Kidney glomerular epithelial cell (primary cell): ENCODE measurements around the gene ETHE1.
A peak's percentile ranks its signal among the peaks of the same experiment; 100 is the strongest.

Experiments
- DNase-seq: peaks from one replicate; lab custom pipeline; 2025; lab: John Stamatoyannopoulos, UW

ETHE1 gene

GRCh38 chr19:43526884-43527859 lies at the start of gene ETHE1:
ETHE1 (minus strand) TSS chr19:43527201; CDS start chr19:43527177, 24 bp downstream.
- peak; percentile 63 for DNase-seq

GRCh38 chr19:43575955-43576878 lies 49.2 kb upstream of the ETHE1 start:
- no peak for DNase-seq

- peak; percentile 96 for DNase-seq
Observed at GRCh38 chr19:43575156-43575950, 48.4 kb upstream of the ETHE1 start, which contains the start of the genes PINLYP and XRCC1. PINLYP (plus strand) TSS chr19:43575801; CDS start chr19:43577192, 1,391 bp downstream. XRCC1 (minus strand) TSS chr19:43575527; CDS start chr19:43575458, 69 bp downstream.

DNA sequence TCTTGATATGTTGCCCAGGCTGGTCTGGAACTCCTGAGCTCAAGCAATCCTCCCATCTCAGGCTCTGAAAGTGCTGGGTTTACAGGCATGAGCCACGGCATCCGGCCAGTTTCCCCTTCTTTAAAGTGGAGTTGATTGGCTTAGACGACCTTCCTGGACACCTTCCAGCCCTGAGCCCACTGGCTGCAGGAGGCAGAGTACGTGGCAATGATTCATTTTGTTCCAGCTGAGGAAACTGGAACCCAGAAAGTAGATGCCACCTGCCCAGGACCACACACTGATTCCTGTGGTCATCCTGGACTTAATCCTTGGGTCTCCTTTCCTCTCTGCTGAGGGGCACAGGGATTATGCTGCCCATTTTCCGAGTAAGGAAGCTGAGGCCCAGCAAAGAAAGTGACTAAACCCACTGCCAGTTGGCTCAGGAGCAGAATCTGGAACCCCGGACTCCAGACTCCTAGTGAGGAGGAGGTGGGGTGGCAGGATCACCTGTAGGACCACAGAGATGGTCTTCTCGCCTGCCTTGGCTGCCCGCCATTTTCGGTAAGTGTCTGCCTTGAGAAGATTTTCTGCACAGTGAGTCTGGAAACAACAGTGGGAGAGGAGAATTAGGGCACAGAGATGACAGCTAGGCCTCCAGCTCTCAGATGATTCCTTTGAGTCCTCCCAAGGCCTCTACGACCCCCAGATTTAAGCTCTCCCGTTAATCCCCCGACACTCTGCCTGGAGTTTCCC lies 47.6 kb upstream of the ETHE1 start:
- peak; percentile 41 for DNase-seq

DNA sequence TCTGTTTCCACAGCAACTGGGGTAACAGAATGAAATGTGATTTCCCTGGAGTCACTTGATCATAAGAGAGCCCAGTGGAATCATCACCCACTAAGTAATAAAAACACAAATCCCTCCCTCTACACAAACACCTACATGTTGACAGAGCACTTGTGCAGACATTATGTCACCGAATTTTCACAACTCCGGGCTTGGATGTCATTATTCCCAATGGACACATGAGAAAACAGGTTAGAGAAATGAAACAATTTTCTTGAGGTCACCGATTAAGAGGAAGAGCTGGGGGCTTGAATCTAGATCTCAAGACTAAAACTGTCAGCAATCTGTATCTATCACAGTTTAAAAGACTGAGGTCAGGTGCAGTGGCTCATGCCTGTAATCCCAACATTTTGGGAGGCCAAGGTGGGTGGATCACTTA lies 45.2 kb upstream of the ETHE1 start:
- DNase-seq: no peak

DNA sequence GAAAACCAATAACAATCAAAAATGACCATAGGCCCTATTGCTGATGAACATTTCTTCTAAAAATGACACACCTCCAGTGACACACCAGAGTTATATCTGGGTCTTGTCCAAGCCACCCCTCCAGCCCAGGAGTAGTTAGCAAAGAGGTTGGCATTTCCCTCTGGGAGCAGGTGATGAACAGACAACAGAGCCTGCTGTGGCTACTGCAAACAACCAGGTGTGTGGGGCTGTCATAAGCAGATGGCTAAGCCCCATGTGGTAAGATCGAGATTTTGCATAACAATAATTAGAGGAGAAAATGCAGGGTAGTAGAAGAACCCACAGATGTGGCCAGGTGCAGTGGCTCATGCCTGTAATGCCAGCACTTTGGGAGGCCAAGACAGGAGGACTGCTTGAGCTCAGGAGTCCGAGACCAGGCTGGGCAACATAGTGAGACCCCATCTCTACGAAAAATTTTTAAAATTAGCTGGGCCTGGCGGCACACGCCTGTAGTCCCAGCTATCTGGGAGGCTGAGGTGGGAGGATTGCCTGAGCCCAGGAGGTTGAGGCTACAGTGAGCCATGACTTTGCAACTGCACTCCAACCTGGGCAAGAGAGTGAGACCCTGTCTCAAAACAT lies 43.3 kb upstream of the ETHE1 start:
- no peak for DNase-seq

- no peak for DNase-seq
Observed at GRCh38 chr19:43569657-43570056, 42.7 kb upstream of the ETHE1 start.

- no peak for DNase-seq
Observed at GRCh38 chr19:43564800-43565199, 37.8 kb upstream of the ETHE1 start.

DNA sequence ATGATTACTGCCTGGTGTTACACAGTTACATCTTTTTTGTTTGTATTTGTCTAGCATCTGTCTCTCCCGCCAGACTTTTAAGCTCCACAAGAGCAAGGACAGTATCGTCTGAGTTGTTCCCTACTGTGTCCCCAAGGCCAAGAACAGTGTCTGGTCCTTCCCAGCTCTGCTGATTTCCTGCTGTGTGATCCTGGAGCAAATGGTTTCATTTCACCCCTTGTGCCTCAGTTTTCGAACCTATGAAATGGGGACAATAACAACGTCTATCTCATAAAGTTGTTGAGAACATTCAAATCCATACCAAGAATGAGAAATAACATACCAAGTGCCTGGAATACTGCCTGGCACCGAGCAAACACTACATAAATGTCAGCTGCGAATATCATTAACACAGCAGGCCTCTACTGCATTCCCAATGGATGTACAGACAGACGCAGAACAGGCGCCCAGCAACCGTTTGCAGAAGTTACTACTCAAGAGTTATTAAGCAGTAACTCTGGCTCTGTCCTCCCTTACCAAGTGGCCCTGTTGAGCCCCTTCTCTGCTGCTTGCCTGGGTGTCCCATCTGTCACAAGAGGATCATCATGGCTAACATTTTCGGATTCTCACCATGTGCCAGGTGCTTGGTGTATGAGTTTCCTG lies 36.9 kb upstream of the ETHE1 start:
- no peak for DNase-seq

DNA sequence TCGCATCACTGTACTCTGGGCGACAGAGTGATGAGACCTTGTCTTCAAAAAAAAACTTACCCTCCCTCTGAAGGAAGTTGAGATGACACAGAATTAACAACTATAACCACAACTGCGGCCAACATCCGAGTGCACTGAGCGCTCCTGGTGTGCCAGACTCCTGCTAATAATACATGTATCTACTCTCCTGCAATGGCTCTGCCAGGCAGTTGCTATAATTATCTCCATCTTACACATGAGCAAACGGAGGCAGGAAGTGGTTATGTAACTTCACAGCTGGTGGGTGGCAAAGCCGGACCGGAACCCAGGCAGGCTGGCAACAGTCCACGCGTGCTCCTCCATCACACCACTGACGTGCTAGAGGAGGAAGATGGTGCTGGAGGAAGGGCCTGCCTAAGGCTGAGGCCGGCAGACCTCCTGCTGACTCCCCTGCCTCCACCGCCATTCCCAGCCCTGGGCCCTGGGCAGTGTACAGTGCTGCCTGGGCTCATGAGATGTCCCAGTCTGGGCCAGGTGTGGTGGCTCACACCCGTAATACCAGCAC lies 35.8 kb upstream of the ETHE1 start:
- DNase-seq: peak; percentile 43

DNA sequence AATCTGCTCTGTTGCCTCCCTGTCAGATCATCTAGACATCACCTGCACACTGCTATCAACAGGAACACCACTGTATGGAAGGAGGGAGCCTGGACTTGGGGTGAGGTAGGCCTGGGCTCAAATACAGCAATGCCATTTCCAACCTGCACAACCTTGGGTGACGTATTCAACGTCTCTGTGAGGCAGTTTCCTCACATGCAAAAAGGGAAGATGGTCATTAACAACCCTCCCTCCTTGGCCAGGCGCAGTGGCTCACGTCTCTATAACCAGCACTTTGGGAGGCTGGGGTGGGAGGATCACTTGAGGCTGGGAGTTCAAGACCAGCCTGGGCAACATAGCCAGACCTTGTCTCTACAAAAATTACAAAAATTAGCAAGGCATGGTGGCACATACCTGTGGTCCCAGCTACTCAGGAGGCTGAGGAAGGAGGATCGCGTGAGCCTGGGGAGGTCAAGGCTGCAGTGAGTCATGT lies 35.3 kb upstream of the ETHE1 start:
- DNase-seq: no peak

- no peak for DNase-seq
Observed at GRCh38 chr19:43561139-43561970, 34.4 kb upstream of the ETHE1 start.

DNA sequence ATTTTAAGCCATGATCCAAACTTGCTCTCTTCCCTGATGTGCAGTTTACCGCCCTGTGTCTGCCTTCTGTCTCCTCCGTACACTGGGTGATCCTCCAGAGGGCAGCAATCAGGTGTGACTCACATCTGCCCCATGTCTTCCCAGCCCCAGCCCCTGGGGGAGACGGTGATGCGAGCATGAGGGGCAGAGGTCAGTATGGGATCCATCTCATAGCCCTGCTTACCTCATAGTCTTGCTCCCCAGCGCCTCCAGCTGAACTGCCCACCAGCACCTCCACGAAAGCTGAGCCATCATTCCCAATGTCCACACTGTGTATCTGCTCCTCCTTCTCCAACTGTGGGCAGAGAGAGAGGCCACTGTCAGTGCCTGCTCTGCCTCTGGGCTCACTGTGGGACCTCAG lies 33.7 kb upstream of the ETHE1 start:
- no peak for DNase-seq

DNA sequence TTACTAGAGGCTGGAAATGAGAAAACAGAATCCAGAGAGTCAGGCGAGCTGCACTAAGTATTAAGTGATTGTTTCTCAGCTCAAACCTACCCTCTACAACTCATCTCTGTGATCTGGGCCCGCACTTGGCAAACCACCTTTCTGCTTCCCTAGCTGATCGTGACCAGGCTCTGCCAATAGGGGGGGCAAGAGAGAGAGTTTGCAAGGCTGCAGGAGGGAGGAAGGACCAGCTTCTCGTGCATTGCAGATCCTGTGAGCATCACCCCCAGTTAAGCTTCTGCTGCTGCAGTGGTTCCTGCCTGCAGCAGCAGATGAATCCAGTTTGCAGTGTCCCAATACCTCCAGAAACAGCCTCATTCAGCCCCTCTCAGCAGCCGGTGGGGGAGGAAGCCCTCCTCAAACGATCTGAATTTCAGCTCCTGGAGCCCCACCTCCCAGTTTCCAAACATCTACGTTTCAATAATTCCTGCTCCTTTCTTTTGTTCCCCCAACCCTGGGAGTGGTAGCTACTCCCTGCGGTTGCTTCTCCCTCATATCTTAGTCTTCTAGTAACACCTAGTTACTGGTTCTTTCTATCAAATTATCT lies 28.3 kb upstream of the ETHE1 start:
- DNase-seq: peak; percentile 50

DNA sequence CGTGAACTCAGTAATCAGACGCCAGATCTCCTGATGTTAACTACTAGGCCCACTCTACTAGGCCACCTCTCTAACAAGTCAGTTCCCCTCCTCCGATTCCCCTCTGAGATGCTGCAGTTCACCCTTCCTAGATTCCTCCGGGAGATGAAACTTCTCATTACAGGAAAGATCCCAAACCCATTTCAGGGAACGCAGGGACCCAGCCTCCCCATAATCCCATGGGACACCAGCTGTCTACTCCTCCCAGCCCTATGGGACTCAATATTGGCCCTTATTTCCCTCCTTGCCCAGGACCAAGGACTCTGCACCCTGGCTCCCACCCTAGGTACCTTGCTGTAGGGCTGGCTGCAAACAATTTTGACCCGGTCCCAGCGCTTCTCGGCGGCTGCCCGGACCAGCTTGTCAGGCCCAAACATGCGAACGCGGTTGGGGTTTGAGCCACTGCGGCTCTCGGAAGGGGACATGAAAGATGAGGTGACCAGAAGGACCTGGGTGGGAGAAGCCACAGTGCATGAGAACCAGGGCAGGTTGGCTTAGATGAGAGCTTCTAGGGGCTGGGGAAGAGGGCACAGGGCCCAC lies 27.4 kb upstream of the ETHE1 start:
- no peak for DNase-seq

GRCh38 chr19:43553656-43554055 lies 26.7 kb upstream of the ETHE1 start:
- no peak for DNase-seq

DNA sequence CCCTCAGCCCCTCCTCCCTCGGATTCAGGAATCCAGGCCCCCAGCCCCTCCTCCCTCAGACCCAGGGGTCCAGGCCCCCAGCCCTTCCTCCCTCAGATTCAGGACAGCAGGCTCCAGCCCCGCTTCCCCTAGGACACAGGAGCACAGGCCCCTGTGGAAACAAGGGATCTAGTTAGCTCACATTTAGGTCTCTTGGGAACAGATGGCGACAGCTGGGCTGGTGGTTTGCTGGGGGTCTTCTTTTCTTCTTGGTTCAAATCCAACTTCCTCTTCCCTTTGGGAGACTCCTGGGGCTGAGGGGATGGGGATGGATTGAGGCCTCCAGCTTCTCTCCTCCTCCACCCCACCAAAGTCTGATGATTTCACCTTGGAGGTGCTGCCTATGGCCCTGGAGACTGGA lies 25.6 kb upstream of the ETHE1 start:
- DNase-seq: no peak

- no peak for DNase-seq
Observed at GRCh38 chr19:43552198-43552450, 25.1 kb upstream of the ETHE1 start.
